Lung (tissue), 12 donors: Measurements from ENCODE around the gene ECHS1. TPM values are rescaled to one million over a fixed set of nuclear protein-coding genes. Genes with fewer than 3 reads are reported as not detected.
"Not testable (repeated sequence)": the region's sequence is repeated elsewhere in the genome, so short reads cannot be mapped to it uniquely, and the experiment has no call there.

Experiments used
- ATAC-seq: fragments of 200-7000 bp; cut with Tn5 transposase; one replicate; pipeline ENCODE4 v1.9.1; 2020; ENCODE audit warnings: moderate number of reproducible peaks; ENCODE audit not compliant: insufficient read depth, low FRiP score
- DNase-seq, 3 donors: peaks; one replicate each; pipeline ENCODE4 v3.0.0-alpha.2; 2013 to 2017
- H3K27ac ChIP-seq, 2 donors: one replicate each; pipeline ENCODE4 v1.5.1; 2013; ENCODE audit warnings: mild to moderate bottlenecking in 2 of 2, moderate library complexity in 2 of 2, control low read depth in 1 of 2, inconsistent platforms in 1 of 2, low read depth in 1 of 2, low read length in 1 of 2
- H3K27me3 ChIP-seq, 3 donors: one replicate each; pipeline ENCODE4 v1.5.1; 2013; ENCODE audit warnings: low read length in 2 of 3; ENCODE audit not compliant: control insufficient read depth in 3 of 3, insufficient read depth in 3 of 3
- H3K36me3 ChIP-seq, 4 donors: one replicate each; pipeline ENCODE4 v1.5.1; 2013; ENCODE audit warnings: low read length in 4 of 4, mild to moderate bottlenecking in 1 of 4, moderate library complexity in 1 of 4; ENCODE audit not compliant: control insufficient read depth in 4 of 4, insufficient read depth in 4 of 4
- H3K4me1 ChIP-seq, 5 donors: one replicate each; pipeline ENCODE4 v1.5.1; 2013; ENCODE audit warnings: low read length in 5 of 5, mild to moderate bottlenecking in 2 of 5, moderate library complexity in 1 of 5; ENCODE audit not compliant: control insufficient read depth in 5 of 5, insufficient read depth in 5 of 5
- H3K4me3 ChIP-seq: one replicate; pipeline ENCODE4 v1.5.1; 2013; ENCODE audit warnings: mild to moderate bottlenecking, control low read depth, moderate library complexity
- H3K9ac ChIP-seq, 2 donors: one replicate each; pipeline ENCODE4 v1.5.1; 2013; ENCODE audit warnings: low read length in 2 of 2, control low read depth in 1 of 2; ENCODE audit not compliant: insufficient read depth in 1 of 2
- H3K9me3 ChIP-seq, 4 donors: one replicate each; pipeline ENCODE4 v1.5.1; 2013; ENCODE audit warnings: low read length in 3 of 4, mild to moderate bottlenecking in 1 of 4, moderate library complexity in 1 of 4; ENCODE audit not compliant: control insufficient read depth in 4 of 4, insufficient read depth in 3 of 4
- WGBS, 2 donors: extraction: QIAGEN DNeasy Blood & Tissue Kit; methylation state at CpG; one replicate each; pipeline ENCODE4 v1.1.7; 2013; 5-methylcytosine and 5-hydroxymethylcytosine counted together
- polyA plus RNA-seq, 2 donors: library from polyadenylated mRNA; stranded (reverse); fragments of 200-250 nt; gene quantifications; one replicate each; pipeline ENCODE4 v1.2.1, GENCODE V29; 2013
- total RNA-seq, 2 donors: library from RNA; depleted of rRNA in 1 of 2; stranded (reverse); fragments of >200 nt in 1 of 2; gene quantifications; one replicate each; pipeline ENCODE4 v1.2.1, GENCODE V29; 2014 to 2021
- TF ChIP-seq, protein P1 (sequence below): IDR thresholded peaks from 2 replicates; pipeline ENCODE4 v1.5.1; 2012; ENCODE audit warnings: mild to moderate bottlenecking; ENCODE audit errors: control extremely low read depth, extremely low read depth
- donor health status: control.
- donor health status: control.
- donor health status: Bipolar disorder and iron deficiency.
- donor health status: healthy.
- donor health status: DM: yes; HTN: yes; CAD: no.

The ECHS1 gene
- total and polyA plus RNA-seq, 4 donors = 44.5 to 83.9 (median 76.7) TPM

DNA sequence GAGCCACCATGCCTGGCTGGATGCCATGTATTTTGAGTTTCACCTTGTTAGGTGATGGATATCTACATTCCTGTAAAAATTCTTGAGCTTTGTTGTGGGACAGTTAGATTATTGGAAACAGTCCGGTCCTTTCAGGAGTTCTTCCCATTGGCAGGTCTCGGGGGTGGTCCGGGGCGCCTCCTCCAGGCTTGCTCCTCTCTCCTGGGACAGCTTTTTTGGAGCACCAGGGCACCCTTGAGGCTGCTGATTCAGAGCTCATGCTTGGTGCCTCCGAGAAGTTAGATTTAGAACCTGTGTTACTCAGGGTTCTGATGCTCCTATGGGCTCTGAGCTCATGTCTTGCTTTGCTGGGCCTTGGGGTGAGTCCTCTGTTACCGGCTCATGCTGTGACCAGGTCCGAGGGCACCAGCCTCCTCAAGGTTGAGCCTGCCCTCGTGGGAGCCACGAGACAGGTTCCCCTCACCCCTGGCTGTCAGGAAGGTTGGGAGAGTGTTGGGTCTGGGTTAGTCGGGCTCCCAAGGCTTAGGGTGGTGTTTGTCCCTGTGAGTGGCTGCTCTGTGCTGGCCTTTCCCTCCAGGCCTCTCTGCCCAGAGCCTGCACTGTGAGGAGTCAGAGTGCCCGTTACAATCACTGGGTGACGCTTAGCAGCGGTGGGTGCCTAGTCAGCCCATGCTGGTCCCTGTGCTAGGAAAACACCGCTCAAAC is 45.3 kb upstream of the ECHS1 start:
- H3K4me3 ChIP-seq = no peak overlapping the region
- H3K9me3 ChIP-seq = peaks cover 0 to 7% (median 0%) of the 10 kb centered on the region in 4 donors
- no peaks in the 10 kb centered on the region for H3K27me3 ChIP-seq
- H3K9ac ChIP-seq = no peak overlapping the region
- DNase-seq (no peak), ATAC-seq (no peak)
- TF ChIP-seq, protein P1, sequence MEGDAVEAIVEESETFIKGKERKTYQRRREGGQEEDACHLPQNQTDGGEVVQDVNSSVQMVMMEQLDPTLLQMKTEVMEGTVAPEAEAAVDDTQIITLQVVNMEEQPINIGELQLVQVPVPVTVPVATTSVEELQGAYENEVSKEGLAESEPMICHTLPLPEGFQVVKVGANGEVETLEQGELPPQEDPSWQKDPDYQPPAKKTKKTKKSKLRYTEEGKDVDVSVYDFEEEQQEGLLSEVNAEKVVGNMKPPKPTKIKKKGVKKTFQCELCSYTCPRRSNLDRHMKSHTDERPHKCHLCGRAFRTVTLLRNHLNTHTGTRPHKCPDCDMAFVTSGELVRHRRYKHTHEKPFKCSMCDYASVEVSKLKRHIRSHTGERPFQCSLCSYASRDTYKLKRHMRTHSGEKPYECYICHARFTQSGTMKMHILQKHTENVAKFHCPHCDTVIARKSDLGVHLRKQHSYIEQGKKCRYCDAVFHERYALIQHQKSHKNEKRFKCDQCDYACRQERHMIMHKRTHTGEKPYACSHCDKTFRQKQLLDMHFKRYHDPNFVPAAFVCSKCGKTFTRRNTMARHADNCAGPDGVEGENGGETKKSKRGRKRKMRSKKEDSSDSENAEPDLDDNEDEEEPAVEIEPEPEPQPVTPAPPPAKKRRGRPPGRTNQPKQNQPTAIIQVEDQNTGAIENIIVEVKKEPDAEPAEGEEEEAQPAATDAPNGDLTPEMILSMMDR = no peak
- WGBS, 2 donors = 96 to 97% methylated on average over 14 of the region's 14 CpGs
- H3K27ac ChIP-seq = no peak overlapping the region
- H3K4me1 ChIP-seq = peaks cover 0 to 5% (median 0%) of the 10 kb centered on the region in 5 donors
- H3K36me3 ChIP-seq = peaks cover 2 to 30% (median 16%) of the 10 kb centered on the region in 4 donors

DNA sequence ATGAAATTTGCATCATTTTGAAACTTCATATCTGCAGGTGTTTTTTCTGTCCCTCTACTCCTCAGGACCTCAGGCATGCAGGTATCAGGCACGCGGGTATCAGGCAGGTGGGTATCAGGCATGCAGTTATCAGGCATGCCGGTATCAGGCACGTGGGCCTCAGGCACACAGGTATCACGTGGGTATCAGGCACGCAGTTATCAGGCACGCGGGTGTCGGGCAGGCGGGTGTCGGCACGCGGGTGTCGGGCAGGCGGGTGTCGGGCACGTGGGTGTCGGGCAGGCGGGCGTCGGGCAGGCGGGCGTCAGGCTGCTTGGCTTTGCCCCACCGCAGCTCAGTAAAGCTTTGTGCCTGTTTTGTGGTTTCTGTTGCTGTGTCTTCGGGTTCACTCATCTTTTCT is 42.6 kb upstream of the ECHS1 start:
- DNase-seq (no peak), ATAC-seq (no peak)
- H3K4me3 ChIP-seq = no peak overlapping the region
- 95% methylated on average over 25 of the region's 25 CpGs for WGBS, 2 donors
- H3K9me3 ChIP-seq = peaks cover 2 to 11% (median 3%) of the 10 kb centered on the region in 4 donors
- H3K27me3 ChIP-seq = no peaks in the 10 kb centered on the region
- TF ChIP-seq, protein P1 = no peak
- H3K27ac ChIP-seq = no peak overlapping the region
- peaks cover 12 to 39% (median 30%) of the 10 kb centered on the region in 4 donors for H3K36me3 ChIP-seq
- H3K9ac ChIP-seq = no peak overlapping the region
- H3K4me1 ChIP-seq = no peaks in the 10 kb centered on the region

DNA sequence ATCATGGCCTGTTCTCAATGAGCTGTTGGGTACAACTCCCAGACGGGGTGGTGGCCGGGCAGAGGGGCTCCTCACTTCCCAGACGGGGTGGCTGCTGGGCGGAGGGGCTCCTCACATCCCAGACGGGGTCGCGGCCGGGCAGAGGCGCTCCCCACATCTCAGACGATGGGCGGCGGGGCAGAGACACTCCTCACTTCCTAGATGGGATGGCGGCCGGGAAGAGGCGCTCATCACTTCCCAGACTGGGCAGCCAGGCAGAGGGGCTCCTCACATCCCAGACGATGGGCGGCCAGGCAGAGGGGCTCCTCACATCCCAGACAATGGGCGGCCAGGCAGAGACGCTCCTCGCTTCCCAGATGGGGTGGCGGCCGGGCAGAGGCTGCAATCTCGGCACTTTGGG is 41.2 kb upstream of the ECHS1 start:
- DNase-seq, H3K27ac ChIP-seq, H3K4me3 ChIP-seq, H3K27me3 ChIP-seq, ATAC-seq, H3K9ac ChIP-seq, H3K4me1 ChIP-seq: not testable (repeated sequence)
- Histone ChIP-seq H3K9me3 (peaks cover 2 to 16% (median 3%) of the 10 kb centered on the region in 4 donors), H3K36me3 (peaks cover 14 to 49% (median 32%) of the 10 kb centered on the region in 4 donors)
- 96 to 98% methylated on average over 20 to 22 of the region's 23 CpGs for WGBS, 2 donors

DNA sequence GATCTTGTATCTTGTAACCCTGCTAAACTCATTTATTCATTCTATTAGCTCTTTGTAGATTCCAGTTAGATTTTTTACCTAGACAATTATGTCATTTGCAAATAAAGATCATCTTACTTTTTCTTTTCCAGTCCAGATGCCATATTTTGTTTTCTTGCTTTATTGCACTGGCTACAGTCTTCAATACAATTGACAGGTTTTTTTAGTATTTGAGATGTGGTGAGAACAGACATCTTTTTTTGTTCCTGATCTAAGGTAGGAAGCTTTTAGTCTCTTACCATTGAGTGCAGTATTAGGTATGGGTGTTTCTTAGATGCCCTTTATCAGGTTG is 39.2 kb upstream of the ECHS1 start:
- Histone ChIP-seq H3K36me3 (peaks cover 8 to 63% (median 39%) of the 10 kb centered on the region in 4 donors), H3K9me3 (peaks cover 2 to 16% (median 6%) of the 10 kb centered on the region in 4 donors)

More for the DNA sequence above, 39.2 kb upstream of the ECHS1 start:
- ATAC-seq (no peak), DNase-seq (no peak)
- Histone ChIP-seq H3K27ac (no peak overlapping the region), H3K9ac (no peak overlapping the region), H3K4me1 (no peaks in the 10 kb centered on the region), H3K4me3 (no peak overlapping the region), H3K27me3 (no peaks in the 10 kb centered on the region)
- TF ChIP-seq, protein P1 = no peak
